GM18498 (cell line): Measurements from ENCODE around the gene F10.

Experiments used
- ATAC-seq: cut with Tn5 transposase; IDR thresholded peaks from one replicate; pipeline ENCODE4 v1.9.1; 2021; ENCODE audit warnings: mild to moderate bottlenecking, moderate library complexity; ENCODE audit not compliant: unreplicated experiment

Gene F10

DNA sequence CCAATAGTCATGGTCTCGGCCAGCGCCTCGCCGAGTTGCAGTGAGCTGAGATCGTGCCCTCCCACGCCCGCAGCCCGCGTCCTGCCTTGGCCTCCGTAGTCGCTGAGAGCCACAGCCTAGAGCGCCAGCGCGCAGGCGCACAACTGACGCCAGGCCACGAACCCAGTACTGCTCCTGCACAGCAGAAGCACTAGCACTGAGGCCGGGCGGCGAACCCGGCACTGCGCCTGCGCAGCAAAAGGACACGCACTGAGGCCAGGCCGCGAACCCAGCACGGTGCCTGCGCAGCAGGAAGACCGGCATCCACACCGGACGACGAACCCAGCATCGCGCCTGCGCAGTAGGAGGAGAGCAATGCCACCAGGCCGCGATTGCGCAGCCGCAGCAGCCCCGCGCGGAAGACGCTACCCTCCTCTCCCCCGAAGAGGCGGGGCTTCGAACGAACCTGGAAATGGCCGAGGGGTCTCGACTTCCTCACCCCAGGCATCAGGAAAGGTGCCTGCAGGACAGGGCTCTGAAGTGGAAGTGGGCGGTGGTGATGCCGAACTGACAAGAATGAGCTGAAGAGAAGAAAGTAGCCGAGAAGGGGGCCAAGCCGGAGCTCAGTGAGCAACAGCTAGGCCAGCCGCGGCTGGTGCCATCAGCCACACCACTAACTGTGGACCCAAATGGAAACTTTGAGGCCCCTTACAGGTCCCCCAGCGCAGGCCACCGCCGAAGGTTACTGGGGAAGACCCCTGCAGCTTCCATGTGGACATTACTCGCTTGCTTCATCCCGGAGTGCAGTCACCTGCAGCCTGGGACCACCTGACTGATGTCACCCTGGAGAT is 7.5 kb downstream of the F10 start:
- ATAC-seq: no peak

- ATAC-seq: no peak
Measured at GRCh38 chr13:113135281-113135760, 12.7 kb downstream of the F10 start.

DNA sequence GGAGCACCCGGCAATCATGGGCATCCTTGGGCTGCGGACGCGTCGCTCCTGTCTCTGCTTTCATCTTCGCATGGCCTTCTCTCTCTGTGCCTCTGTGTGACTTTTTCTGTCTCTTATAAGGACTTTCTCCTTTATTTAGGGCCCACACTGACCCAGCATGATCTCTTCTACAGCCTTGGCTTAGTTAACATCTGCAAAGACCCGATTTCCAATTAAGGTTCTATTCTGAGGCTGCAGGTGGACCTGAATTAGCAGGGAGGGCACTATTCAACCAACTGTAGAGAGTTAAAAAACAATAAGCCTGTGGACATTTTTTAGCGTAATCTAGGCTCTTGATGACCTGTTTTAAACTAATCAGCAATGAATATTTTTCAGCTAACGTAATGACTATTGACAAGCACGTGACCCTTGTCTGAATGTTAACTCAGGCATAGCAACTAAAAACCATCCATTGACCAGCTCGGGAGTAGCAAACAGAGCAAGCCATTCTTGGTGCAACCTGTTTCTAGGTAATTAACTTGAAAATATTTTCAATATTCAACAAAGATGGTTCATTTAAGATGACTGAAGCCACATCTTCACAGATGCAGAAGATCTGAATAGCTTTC is 15.2 kb downstream of the F10 start:
- ATAC-seq: no peak

DNA sequence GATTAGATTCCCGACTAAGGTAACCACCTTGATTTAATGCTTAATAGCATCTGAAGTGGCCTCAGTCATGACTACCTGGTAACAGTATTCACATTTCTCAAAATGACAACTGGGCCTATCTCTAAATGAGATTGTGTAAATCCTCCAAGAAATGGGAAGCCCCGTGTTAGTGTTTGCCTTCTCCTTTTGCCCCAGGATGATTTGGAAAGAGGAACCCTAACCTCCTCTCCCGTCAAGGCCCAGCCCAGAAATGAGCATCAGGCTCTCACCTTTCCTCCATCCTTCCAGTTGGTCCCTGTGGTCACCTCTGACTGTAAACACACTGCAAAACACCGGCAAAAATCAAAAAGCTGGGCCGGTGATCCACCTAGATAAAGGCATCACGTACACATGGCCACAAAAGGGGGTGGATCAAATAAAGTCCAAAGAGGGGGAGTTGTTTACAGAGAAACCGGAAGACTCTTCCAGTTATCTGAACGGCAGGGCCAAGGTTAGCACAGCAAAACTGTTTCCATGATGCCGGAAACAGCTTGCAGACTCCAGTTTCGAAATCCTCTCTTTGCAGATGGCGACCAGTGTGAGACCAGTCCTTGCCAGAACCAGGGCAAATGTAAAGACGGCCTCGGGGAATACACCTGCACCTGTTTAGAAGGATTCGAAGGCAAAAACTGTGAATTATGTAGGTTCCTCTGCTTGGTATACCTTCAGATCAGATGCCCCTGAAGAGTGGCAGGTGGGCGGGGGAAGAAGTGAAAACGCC is 16.4 kb downstream of the F10 start:
- ATAC-seq: no peak

GRCh38 chr13:113139577-113139976 is 17.0 kb downstream of the F10 start:
- ATAC-seq: no peak

DNA sequence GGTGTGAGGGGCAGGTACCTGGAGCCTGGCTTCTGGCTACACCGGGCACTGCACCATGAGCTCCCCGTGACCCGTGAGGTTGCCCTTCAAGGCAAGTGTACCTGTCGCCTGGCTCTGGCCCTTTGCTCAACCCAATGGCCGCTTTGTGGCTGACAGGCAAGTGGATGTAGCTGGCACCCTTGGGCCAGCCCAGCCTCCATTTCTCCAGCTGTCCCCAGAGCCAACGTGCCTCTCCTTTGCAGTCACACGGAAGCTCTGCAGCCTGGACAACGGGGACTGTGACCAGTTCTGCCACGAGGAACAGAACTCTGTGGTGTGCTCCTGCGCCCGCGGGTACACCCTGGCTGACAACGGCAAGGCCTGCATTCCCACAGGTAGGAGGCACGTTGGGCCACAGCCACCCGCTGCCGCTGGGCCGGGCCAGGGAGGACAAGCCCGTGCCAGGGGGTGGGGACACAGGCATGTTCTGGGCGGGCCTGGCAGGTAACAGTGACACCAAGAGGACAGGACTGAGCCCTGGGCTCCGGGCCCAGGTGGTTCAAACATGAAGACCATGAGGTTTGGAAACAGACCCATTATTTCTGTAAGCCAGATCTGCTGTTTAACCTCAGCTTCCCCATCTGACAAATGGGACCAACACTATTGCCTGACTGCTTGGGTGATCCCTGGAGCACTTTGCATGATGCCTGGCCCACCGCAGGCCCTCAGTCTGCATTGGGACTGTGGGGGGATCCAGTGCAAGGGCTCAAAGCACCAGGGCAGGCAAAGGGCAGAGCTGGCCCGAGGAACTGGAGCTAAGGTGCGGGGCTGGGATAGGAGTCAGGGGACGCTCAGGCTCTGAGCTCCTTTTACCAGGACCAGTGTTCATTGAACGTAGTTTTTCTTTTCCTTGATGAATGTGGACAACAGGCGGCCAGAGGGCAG is 18.3 kb downstream of the F10 start:
- ATAC-seq: no peak

GRCh38 chr13:113141601-113141970 is 19.0 kb downstream of the F10 start:
- ATAC-seq: no peak

DNA sequence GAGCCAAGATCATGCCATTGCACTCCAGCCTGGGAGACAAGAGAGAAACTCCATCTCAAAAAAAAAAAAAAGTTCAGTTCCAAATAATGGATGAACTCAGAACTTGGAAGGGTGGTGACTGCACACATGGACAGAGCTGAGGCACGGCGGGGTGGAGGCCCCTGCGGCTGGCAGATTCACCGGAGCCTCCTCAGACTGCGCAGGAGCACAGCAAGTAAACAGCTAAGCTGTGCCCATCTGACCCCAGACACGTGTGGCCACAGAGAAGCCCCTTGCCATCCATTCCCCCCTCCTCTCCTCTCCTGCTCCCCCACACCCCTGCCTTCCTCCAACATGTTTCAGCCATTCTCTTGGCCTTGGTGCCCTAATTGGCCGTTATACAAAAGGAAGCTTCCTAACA is 20.3 kb downstream of the F10 start:
- no peak for ATAC-seq

- ATAC-seq: no peak
Measured at GRCh38 chr13:113143466-113144254, 21.1 kb downstream of the F10 start.

DNA sequence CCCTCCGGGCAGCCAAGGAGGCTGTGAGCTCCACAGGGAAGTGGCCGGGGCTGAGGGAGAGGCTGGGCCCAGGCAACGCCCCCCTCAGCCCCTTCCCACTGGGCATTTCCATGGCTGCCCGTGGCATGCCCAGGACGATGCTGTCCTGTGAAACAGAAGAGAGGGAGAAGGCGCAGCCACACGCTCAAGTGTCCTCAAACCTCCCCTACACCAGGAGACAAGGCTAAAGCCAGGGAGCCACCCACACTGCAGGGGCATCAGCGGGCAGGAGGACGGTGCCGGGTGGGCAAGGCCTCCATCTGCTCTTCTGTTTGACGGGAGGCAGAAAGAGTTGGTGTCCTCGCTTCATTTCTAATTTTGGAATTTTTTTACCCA is 21.6 kb downstream of the F10 start:
- ATAC-seq: no peak

DNA sequence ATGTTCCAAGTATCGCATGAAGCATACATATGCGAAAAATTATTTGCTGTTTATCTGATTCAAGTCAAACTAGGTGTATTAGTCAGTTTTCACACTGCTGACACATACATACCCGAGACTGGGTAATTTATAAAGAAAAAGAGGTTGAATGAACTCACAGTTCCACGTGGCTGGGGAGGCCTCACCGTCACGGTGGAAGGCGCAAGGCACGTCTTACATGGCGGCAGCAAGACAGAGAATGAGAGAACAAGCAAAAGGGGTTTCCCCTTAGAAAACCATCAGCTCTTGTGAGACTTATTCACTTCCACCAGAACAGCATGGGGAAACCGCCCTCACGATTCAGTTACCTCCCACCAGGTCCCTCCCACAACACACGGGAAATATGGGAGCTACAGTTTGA is 22.9 kb downstream of the F10 start:
- ATAC-seq: no peak

GRCh38 chr13:113145911-113146598 is 23.5 kb downstream of the F10 start:
- ATAC-seq: no peak

DNA sequence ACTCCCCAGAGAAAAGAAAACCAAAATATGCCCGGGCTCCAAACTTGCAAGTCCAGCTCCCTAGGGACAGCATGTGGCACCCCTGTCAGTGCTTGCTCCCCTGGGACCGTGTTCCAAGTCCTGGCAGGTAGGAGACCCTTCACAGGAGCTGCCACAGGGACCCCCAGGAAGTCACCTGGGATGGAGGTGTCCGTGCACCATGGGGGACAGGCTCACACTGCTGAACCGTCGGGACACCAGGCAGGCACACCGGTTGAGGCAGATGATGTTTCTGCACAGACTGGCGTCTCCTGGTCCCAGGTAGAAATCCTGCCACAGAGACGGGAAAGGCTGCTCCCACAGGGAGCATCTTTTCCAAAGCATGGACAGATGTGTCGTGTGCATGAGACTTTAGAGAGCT is 24.2 kb downstream of the F10 start:
- no peak for ATAC-seq

DNA sequence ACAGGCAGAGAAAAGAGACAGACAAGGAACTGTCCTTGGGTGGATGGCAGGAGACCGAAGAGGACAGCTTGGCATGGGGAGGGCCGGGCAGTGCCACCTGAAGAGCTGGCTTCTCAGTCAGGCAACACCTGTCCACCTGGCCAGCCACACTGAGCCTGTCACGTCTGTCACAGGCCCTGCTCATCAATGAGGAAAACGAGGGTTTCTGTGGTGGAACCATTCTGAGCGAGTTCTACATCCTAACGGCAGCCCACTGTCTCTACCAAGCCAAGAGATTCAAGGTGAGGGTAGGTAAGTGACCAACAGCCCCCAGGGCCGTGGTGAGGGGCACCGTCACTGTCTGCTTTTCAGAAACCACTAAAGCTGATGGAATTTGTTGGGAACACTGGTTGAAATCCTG is 24.6 kb downstream of the F10 start:
- ATAC-seq: no peak

DNA sequence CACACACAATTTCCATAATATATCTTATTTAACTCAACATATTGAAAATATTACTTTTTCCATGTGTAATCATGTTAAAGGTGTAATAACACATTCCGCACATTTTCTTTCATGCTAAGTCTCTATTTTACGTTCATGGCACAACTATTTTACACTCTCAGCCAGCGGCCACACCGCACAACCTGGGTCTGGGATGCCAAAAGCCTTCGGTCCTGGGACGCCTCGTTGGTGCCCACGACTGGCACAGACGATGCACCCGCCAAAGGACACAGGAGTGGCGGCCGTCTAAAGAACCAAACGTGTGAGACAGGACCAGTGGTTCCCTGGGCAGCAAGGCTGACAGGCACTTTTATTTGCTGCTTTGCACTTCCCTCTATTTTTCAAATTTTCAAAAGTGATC is 25.8 kb downstream of the F10 start:
- ATAC-seq: no peak

DNA sequence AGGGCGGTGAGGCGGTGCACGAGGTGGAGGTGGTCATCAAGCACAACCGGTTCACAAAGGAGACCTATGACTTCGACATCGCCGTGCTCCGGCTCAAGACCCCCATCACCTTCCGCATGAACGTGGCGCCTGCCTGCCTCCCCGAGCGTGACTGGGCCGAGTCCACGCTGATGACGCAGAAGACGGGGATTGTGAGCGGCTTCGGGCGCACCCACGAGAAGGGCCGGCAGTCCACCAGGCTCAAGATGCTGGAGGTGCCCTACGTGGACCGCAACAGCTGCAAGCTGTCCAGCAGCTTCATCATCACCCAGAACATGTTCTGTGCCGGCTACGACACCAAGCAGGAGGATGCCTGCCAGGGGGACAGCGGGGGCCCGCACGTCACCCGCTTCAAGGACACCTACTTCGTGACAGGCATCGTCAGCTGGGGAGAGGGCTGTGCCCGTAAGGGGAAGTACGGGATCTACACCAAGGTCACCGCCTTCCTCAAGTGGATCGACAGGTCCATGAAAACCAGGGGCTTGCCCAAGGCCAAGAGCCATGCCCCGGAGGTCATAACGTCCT is 26.4 kb downstream of the F10 start:
- ATAC-seq: no peak

DNA sequence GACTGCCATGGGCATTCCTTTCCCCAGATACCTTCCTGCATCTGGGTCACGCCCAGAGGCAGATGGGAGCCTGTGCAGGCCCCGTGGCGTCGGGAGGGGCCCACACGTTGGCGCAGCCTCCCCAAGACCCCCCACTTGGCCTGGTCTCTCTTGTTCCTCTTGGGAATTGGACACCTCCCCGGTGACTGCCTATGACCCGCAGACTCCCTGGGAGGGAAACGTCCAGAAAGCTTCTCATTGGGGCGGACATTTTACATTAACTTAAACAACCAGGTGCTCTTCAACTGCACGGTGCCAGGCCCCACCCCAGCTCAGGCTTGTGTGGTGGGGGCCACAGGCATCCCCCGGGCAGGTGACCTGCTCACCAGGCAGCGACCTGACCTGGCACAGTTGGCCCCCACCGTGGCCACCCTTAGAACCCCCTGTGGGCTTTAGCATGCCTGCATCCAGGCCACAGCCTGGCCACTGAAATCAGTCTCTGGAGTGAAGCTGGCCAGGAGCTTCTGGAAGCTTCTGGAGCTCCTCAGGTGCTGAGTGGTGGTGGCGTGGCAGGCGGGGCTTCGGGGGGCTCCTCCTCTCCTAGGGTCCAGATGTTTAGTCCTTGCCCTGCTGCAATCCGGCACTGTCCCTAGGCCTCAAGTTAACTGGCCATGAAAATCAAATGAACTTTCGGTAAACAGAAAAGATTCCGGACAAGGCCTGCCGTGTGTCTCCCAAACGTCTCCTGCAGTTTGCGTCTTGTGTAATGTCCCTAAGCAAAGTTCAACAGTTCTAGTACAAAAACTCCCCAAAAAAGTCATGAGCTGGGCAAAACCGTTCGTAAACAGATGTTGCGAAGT is 27.3 kb downstream of the F10 start:
- ATAC-seq: no peak
